A549 (cell line): ENCODE data around the gene SIM2.

Experiments used
- CTCF ChIP-seq: fragments of >200 bp; sonication (Bioruptor Twin); formaldehyde crosslinking; IDR thresholded peaks from 3 replicates; pipeline ENCODE4 v1.5.1; 2016
- HDAC2 ChIP-seq: fragments of 200-600 bp; sonication (generic); IDR thresholded peaks from 2 replicates; pipeline ENCODE4 v1.6.1; 2016
- MAFK ChIP-seq: fragments of 450-650 bp; IDR thresholded peaks from 2 replicates; pipeline ENCODE4 v1.6.1; 2014; ENCODE audit not compliant: partially characterized antibody
- POLR2A ChIP-seq: IDR thresholded peaks from 2 replicates; pipeline ENCODE4 v1.6.1; 2012; ENCODE audit warnings: mild to moderate bottlenecking, low read length
- SMC3 ChIP-seq: fragments of >200 bp; sonication (Bioruptor Twin); formaldehyde crosslinking; IDR thresholded peaks from 3 replicates; pipeline ENCODE4 v1.6.1; 2018; ENCODE audit warnings: inconsistent platforms

GRCh38 chr21:36732217-36732616 is 33.3 kb downstream of the SIM2 start:
- TF ChIP-seq CTCF (no peak), MAFK (no peak), POLR2A (no peak), SMC3 (no peak), HDAC2 (no peak)
